Liver (tissue), 9 donors: Measurements from ENCODE around the gene PHLDA2. TPM values are rescaled to one million over a fixed set of nuclear protein-coding genes. Genes with fewer than 3 reads are reported as not detected.
A peak's percentile ranks its signal among the peaks of the same experiment; 100 is the strongest.

Source experiments
- DNase-seq: peaks from one replicate; pipeline ENCODE4 v3.0.0-alpha.2; 2017; ENCODE audit warnings: low spot score
- H3K27ac ChIP-seq, 2 donors: one replicate each; pipeline ENCODE4 v1.7.0; 2013; ENCODE audit warnings: inconsistent platforms in 2 of 2, low read length in 2 of 2, control low read depth in 1 of 2, low read depth in 1 of 2, mild to moderate bottlenecking in 1 of 2
- H3K27me3 ChIP-seq, 4 donors: one replicate each; pipeline versions ENCODE4 v1.6.1 to v1.7.0; 2013; ENCODE audit warnings: low read length in 3 of 4, inconsistent platforms in 1 of 4, mild to moderate bottlenecking in 1 of 4, moderate library complexity in 1 of 4; ENCODE audit not compliant: control insufficient read depth in 4 of 4, insufficient read depth in 4 of 4
- H3K36me3 ChIP-seq, 4 donors: one replicate each; pipeline versions ENCODE4 v1.6.1 to v1.7.0; 2013; ENCODE audit warnings: low read length in 3 of 4, mild to moderate bottlenecking in 3 of 4, low read depth in 1 of 4, moderate library complexity in 1 of 4; ENCODE audit not compliant: control insufficient read depth in 4 of 4, insufficient read depth in 3 of 4
- H3K4me1 ChIP-seq, 4 donors: one replicate each; pipeline versions ENCODE4 v1.6.1 to v1.7.0; 2013; ENCODE audit warnings: low read length in 3 of 4, mild to moderate bottlenecking in 3 of 4, moderate library complexity in 1 of 4; ENCODE audit not compliant: control insufficient read depth in 4 of 4, insufficient read depth in 4 of 4
- H3K4me3 ChIP-seq, 3 donors: one replicate each; pipeline versions ENCODE4 v1.6.1 to v1.7.0; 2013; ENCODE audit warnings: low read length in 3 of 3, control low read depth in 1 of 3, low read depth in 1 of 3, mild to moderate bottlenecking in 1 of 3
- H3K9ac ChIP-seq, 2 donors: one replicate each; pipeline ENCODE4 v1.7.0; 2013; ENCODE audit warnings: low read length in 2 of 2, mild to moderate bottlenecking in 2 of 2, moderate library complexity in 2 of 2, control low read depth in 1 of 2, low read depth in 1 of 2
- H3K9me3 ChIP-seq, 4 donors: one replicate each; pipeline versions ENCODE4 v1.6.1 to v1.7.0; 2013; ENCODE audit warnings: low read length in 3 of 4; ENCODE audit not compliant: control insufficient read depth in 4 of 4
- EGR1 ChIP-seq, 2 donors: IDR thresholded peaks; 2 replicates each; pipeline ENCODE4 v1.6.1; 2016 to 2018; ENCODE audit warnings: antibody characterized with exemption in 2 of 2, low read depth in 2 of 2
- FOXA1 ChIP-seq: IDR thresholded peaks from 2 replicates; pipeline ENCODE4 v1.6.1; 2016; ENCODE audit warnings: antibody characterized with exemption
- FOXA2 ChIP-seq: IDR thresholded peaks from 2 replicates; pipeline ENCODE4 v1.6.1; 2016; ENCODE audit warnings: antibody characterized with exemption
- GABPA ChIP-seq, 2 donors: IDR thresholded peaks in 1 of 2; conservative IDR thresholded peaks in 1 of 2; 2 replicates each; pipeline ENCODE4 v1.6.1; 2016; ENCODE audit warnings: antibody characterized with exemption in 2 of 2, mild to moderate bottlenecking in 1 of 2, moderate library complexity in 1 of 2
- HNF4A ChIP-seq, 2 donors: conservative IDR thresholded peaks; 2 replicates each; pipeline ENCODE4 v1.6.1; 2016; ENCODE audit warnings: antibody characterized with exemption in 2 of 2, mild to moderate bottlenecking in 2 of 2
- HNF4G ChIP-seq: IDR thresholded peaks from 2 replicates; pipeline ENCODE4 v1.6.1; 2016; ENCODE audit warnings: antibody characterized with exemption
- JUND ChIP-seq, 2 donors: IDR thresholded peaks; 2 replicates each; pipeline ENCODE4 v1.6.1; 2016; ENCODE audit warnings: antibody characterized with exemption in 2 of 2
- NR2F2 ChIP-seq: IDR thresholded peaks from 2 replicates; pipeline ENCODE4 v1.6.1; 2016; ENCODE audit warnings: antibody characterized with exemption
- RAD21 ChIP-seq, 2 donors: IDR thresholded peaks; 2 replicates each; pipeline ENCODE4 v1.6.1; 2016; ENCODE audit warnings: antibody characterized with exemption in 2 of 2, mild to moderate bottlenecking in 2 of 2
- RXRA ChIP-seq, 2 donors: IDR thresholded peaks; 2 replicates each; pipeline ENCODE4 v1.6.1; 2017 to 2018; ENCODE audit warnings: antibody characterized with exemption in 2 of 2, mild to moderate bottlenecking in 1 of 2
- SP1 ChIP-seq: IDR thresholded peaks from 2 replicates; pipeline ENCODE4 v1.6.1; 2018; ENCODE audit warnings: antibody characterized with exemption, mild to moderate bottlenecking
- TAF1 ChIP-seq: conservative IDR thresholded peaks from 2 replicates; pipeline ENCODE4 v1.6.1; 2016; ENCODE audit warnings: antibody characterized with exemption, mild to moderate bottlenecking
- YY1 ChIP-seq: IDR thresholded peaks from 2 replicates; pipeline ENCODE4 v1.6.1; 2016; ENCODE audit warnings: antibody characterized with exemption, mild to moderate bottlenecking
- WGBS: extraction: QIAGEN DNeasy Blood & Tissue Kit; methylation state at CpG from one replicate; pipeline ENCODE4 v1.1.7; 2013; 5-methylcytosine and 5-hydroxymethylcytosine counted together
- polyA plus RNA-seq, 2 donors: library from polyadenylated mRNA; stranded (reverse) in 1 of 2; unstranded in 1 of 2; fragments of 200-250 nt in 1 of 2; fragments of >200 nt in 1 of 2; fragmentation: Nextera tagmentation in 1 of 2; extraction: Ambion mirVana in 1 of 2; gene quantifications; one replicate each; pipeline versions ENCODE4 v1.2.1 to v1.2.3, GENCODE V29; 2013 to 2015
- total RNA-seq, 2 donors: library from RNA; depleted of rRNA; stranded (reverse); fragments of >200 nt; gene quantifications; one replicate each; pipeline ENCODE4 v1.2.3, GENCODE V29; 2014
- TF ChIP-seq, protein P1 (sequence below): IDR thresholded peaks from 2 replicates; pipeline ENCODE4 v1.6.1; 2016; ENCODE audit warnings: antibody characterized with exemption
- TF ChIP-seq, protein P2 (sequence below): IDR thresholded peaks from 2 replicates; pipeline ENCODE4 v1.6.1; 2016; ENCODE audit warnings: antibody characterized with exemption
- TF ChIP-seq, protein P3 (sequence below): IDR thresholded peaks from 2 replicates; pipeline ENCODE4 v1.6.1; 2016; ENCODE audit warnings: antibody characterized with exemption, mild to moderate bottlenecking
- TF ChIP-seq, protein P4 (sequence below): IDR thresholded peaks from 2 replicates; pipeline ENCODE4 v1.6.1; 2016; ENCODE audit warnings: antibody characterized with exemption
- donor health status: healthy.
- donor health status: healthy.
- donor health status: healthy.
- donor health status: healthy.
- donor health status: healthy.

PHLDA2 gene
- total and polyA plus RNA-seq, 4 donors = 0.23 to 1.4 (median 0.99) TPM; not detected in 1

DNA sequence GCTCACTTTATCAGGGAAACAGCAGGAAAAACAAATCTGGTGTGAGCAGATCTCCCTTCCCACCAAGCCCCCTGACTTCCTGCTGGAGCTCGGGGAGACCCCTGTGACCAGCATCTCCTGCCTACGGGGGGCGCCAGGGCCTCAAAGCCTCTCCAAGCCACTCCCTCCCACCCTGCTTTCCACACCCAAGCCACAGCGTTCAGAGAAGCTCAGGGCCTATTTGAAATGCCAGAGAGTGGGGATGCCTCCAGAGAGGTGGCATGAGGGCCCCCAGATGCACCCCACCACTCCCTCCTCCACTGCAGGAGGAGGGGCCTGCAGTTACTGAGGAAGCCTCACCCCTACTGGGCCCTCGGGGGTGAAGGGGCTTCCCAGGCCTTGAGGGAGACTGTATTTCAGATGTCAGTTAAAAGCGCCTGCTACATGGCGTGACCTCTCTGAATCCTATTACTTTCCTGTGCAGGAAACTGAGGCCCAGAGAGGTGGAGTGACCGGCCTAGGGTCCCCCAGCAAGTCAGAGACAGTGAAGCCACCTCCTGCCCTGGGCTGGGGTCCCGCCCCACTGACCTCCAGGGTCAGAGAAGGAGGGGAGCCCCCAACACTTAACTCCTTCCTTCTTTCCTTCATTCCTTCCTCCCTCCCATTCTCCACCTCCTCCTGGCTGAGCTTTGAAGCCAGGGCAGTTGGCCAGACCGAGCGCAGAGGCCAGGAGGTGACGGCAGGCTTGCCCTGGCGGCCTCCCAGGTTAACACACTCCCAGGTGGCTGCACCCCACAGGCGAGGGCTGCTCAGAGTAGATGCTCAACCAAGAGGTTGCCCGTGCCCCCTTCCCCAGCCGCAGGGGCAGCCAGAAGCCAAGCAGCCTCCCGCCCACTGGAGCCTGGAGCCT is 37.6 kb downstream of the PHLDA2 start (continued):
- TF ChIP-seq SP1 = no peak
- TF ChIP-seq, protein P1, sequence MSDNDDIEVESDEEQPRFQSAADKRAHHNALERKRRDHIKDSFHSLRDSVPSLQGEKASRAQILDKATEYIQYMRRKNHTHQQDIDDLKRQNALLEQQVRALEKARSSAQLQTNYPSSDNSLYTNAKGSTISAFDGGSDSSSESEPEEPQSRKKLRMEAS = no peak
- TF ChIP-seq YY1 = no peak
- TF ChIP-seq FOXA2 = no peak

DNA sequence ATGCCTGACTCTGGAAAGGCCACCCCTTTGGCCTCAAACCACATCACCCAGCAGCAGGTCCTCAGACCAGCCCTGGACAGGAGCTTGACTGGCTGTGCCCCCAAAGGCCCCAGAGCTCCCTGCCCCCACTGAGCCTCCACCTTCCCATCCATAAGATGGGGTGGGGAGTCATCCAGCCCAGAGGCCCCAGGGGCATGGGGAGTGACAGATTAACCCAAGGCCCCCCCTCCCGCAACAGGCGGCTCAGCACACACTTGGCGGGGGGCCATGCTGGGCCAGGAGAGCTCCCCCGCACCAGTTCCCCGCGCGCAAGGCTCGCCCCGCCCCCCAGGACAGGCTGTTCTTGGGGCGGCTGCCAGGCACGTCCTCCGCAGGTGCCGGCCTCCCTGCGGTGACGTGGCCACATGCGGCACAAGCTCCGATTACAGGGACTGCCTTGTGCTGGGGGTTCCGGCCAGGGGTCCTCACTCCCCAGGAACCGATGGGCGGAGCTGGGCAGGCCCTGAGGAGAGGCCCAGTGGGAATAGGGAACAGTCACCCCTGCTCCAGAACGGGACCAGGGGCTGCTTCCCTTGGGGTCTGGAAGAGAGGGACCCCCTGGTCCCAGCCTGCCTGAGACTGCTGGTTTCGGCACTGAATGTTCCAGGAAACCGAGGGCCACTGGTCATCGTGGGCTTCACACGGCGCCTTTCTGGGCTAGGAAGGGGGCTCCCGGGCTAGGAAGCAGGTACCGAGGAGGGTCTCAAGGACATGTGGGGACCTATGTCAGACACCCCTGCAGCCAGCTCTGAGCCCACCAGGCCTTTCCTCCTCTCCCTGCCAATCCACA is 38.5 kb downstream of the PHLDA2 start:
- DNase-seq = no peak
- no peak overlapping the region for H3K27ac ChIP-seq
- peak overlapping the region in 1 of 2 donors; percentile 39 for H3K9ac ChIP-seq
- 59% methylated on average over 28 of the region's 28 CpGs for WGBS
- H3K4me1 ChIP-seq = peaks cover 12 to 23% (median 16%) of the 10 kb centered on the region in 4 donors
- no peak for TF ChIP-seq JUND (IDR thresholded peaks at IDR 0.05)
- no peak for TF ChIP-seq RXRA (IDR thresholded peaks at IDR 0.05)
- no peak for TF ChIP-seq TAF1
- TF ChIP-seq, protein P2, sequence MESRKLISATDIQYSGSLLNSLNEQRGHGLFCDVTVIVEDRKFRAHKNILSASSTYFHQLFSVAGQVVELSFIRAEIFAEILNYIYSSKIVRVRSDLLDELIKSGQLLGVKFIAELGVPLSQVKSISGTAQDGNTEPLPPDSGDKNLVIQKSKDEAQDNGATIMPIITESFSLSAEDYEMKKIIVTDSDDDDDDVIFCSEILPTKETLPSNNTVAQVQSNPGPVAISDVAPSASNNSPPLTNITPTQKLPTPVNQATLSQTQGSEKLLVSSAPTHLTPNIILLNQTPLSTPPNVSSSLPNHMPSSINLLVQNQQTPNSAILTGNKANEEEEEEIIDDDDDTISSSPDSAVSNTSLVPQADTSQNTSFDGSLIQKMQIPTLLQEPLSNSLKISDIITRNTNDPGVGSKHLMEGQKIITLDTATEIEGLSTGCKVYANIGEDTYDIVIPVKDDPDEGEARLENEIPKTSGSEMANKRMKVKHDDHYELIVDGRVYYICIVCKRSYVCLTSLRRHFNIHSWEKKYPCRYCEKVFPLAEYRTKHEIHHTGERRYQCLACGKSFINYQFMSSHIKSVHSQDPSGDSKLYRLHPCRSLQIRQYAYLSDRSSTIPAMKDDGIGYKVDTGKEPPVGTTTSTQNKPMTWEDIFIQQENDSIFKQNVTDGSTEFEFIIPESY = no peak
- TF ChIP-seq SP1 = no peak
- TF ChIP-seq, protein P1 = no peak
- no peak for TF ChIP-seq GABPA (IDR thresholded peaks at IDR 0.05 in 1 of 2, conservative IDR thresholded peaks at IDR 0.05 in 1 of 2)
- no peak for TF ChIP-seq YY1
- TF ChIP-seq FOXA2 = no peak
- TF ChIP-seq EGR1 (IDR thresholded peaks at IDR 0.05; ENCODE audit: low read depth in 2 of 2) = no peak
- TF ChIP-seq HNF4A (conservative IDR thresholded peaks at IDR 0.05) = no peak
- TF ChIP-seq HNF4G = no peak
- TF ChIP-seq RAD21 (IDR thresholded peaks at IDR 0.05) = no peak
- H3K27me3 ChIP-seq = no peaks in the 10 kb centered on the region
- H3K36me3 ChIP-seq = no peaks in the 10 kb centered on the region
- H3K4me3 ChIP-seq = no peak overlapping the region
- H3K9me3 ChIP-seq = no peaks in the 10 kb centered on the region

DNA sequence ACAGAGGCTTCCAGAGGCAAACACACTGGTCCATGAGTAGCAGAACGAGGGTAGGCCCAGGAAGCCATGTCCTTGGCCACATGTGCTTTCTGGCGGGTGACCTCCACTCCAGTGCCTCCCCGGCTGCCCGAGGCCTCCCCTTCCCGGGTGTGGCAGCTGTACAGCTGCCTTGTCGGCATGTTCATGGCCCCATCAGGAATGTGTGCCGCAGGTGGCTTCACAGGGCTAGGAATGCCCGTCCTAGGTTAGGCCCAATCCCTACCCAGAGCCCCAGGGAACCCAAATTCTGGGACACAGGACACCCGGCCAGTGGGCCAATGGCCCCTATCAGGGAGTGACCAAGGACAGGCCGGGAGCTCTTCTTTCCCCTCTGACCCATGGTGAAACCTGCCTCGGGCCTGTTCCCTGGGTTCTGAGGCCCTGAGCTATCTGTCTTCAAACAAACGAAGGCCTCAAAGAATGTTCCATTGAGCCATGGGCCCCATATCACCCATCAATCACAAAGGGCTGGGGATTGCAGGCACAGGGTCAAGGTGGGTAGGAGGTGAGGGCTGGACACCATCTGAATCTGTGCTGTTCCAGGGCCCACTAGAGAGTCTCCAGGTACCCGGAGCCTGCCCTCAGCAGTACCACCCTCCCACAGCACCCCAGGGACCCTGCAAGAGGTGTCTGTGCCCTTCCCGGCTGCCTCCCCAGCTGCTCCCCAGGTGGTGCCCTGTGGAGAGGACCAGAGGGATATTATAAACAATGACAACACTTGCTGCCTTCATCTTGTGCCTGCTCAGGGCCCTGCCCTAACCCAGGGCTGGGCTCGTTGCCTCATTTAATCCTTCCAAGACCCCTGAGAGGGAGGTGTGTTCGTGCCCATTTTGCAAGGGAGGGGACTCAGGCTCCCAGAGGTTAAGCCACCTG is 39.6 kb downstream of the PHLDA2 start:
- H3K4me1 ChIP-seq = peaks cover 12 to 30% (median 20%) of the 10 kb centered on the region in 4 donors
- H3K9ac ChIP-seq = no peak overlapping the region
- no peak for TF ChIP-seq EGR1 (IDR thresholded peaks at IDR 0.05; ENCODE audit: low read depth in 2 of 2)
- no peak for TF ChIP-seq TAF1
- TF ChIP-seq SP1 = no peak
- no peak for TF ChIP-seq FOXA1
- TF ChIP-seq, protein P2 = no peak
- TF ChIP-seq, protein P3, sequence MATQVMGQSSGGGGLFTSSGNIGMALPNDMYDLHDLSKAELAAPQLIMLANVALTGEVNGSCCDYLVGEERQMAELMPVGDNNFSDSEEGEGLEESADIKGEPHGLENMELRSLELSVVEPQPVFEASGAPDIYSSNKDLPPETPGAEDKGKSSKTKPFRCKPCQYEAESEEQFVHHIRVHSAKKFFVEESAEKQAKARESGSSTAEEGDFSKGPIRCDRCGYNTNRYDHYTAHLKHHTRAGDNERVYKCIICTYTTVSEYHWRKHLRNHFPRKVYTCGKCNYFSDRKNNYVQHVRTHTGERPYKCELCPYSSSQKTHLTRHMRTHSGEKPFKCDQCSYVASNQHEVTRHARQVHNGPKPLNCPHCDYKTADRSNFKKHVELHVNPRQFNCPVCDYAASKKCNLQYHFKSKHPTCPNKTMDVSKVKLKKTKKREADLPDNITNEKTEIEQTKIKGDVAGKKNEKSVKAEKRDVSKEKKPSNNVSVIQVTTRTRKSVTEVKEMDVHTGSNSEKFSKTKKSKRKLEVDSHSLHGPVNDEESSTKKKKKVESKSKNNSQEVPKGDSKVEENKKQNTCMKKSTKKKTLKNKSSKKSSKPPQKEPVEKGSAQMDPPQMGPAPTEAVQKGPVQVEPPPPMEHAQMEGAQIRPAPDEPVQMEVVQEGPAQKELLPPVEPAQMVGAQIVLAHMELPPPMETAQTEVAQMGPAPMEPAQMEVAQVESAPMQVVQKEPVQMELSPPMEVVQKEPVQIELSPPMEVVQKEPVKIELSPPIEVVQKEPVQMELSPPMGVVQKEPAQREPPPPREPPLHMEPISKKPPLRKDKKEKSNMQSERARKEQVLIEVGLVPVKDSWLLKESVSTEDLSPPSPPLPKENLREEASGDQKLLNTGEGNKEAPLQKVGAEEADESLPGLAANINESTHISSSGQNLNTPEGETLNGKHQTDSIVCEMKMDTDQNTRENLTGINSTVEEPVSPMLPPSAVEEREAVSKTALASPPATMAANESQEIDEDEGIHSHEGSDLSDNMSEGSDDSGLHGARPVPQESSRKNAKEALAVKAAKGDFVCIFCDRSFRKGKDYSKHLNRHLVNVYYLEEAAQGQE = no peak
- TF ChIP-seq HNF4G = no peak
- TF ChIP-seq, protein P4, sequence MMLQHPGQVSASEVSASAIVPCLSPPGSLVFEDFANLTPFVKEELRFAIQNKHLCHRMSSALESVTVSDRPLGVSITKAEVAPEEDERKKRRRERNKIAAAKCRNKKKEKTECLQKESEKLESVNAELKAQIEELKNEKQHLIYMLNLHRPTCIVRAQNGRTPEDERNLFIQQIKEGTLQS = no peak
- no peak for TF ChIP-seq GABPA (IDR thresholded peaks at IDR 0.05 in 1 of 2, conservative IDR thresholded peaks at IDR 0.05 in 1 of 2)
- TF ChIP-seq NR2F2 = no peak
- no peak for TF ChIP-seq HNF4A (conservative IDR thresholded peaks at IDR 0.05)

More for the DNA sequence above, 39.6 kb downstream of the PHLDA2 start:
- Histone ChIP-seq H3K4me3 (no peak overlapping the region), H3K36me3 (no peaks in the 10 kb centered on the region), H3K27ac (no peak overlapping the region), H3K9me3 (no peaks in the 10 kb centered on the region), H3K27me3 (no peaks in the 10 kb centered on the region)
- DNase-seq = no peak
- WGBS = 84% methylated on average over 16 of the region's 16 CpGs
